Transverse colon (tissue), 4 donors: Measurements from ENCODE around the gene PPM1L. TPM values are rescaled to one million over a fixed set of nuclear protein-coding genes. Genes with fewer than 3 reads are reported as not detected.

Source experiments
- DNase-seq: peaks from one replicate; pipeline ENCODE4 v3.0.0-alpha.2; 2019
- H3K27ac ChIP-seq, 4 donors: fragments of 200-600 bp; sonication (generic); 2 replicates each; pipeline ENCODE4 v1.5.1; 2016 to 2018; ENCODE audit warnings: inconsistent platforms in 4 of 4
- H3K27me3 ChIP-seq: fragments of 200-600 bp; sonication (generic); 2 replicates; pipeline ENCODE4 v1.5.1; 2017; ENCODE audit warnings: inconsistent platforms
- H3K36me3 ChIP-seq, 4 donors: fragments of 200-600 bp; sonication (generic); 2 replicates each; pipeline ENCODE4 v1.5.1; 2017 to 2019; ENCODE audit warnings: inconsistent platforms in 4 of 4
- H3K4me1 ChIP-seq, 4 donors: fragments of 200-600 bp; sonication (generic); 2 replicates each; pipeline ENCODE4 v1.5.1; 2017 to 2020; ENCODE audit warnings: inconsistent platforms in 4 of 4
- H3K4me3 ChIP-seq, 4 donors: fragments of 200-600 bp; sonication (generic); 1 replicate in 1 of 4; 2 replicates in 3 of 4; pipeline versions ENCODE4 v1.5.1 to v1.6.1; 2017 to 2019; ENCODE audit warnings: inconsistent platforms in 4 of 4
- H3K9me3 ChIP-seq, 2 donors: fragments of 200-600 bp; sonication (generic); 2 replicates each; pipeline ENCODE4 v1.5.1; 2017 to 2019; ENCODE audit warnings: inconsistent platforms in 2 of 2
- CTCF ChIP-seq, 5 experiments: fragments of 200-600 bp in 3 of 5; fragments of 450-650 bp in 2 of 5; sonication (generic) in 3 of 5; IDR thresholded peaks; 1 replicate in 2 of 5; 2 replicates in 3 of 5; pipeline ENCODE4 v1.5.1; 2016 to 2017; ENCODE audit warnings: antibody characterized with exemption in 5 of 5, inconsistent platforms in 3 of 5, mild to moderate bottlenecking in 2 of 5, moderate library complexity in 1 of 5
- EP300 ChIP-seq: sonication (generic); formaldehyde crosslinking; IDR thresholded peaks from one replicate; pipeline ENCODE4 v1.6.1; 2017; ENCODE audit warnings: antibody characterized with exemption, low read depth
- POLR2A ChIP-seq: fragments of 450-650 bp; IDR thresholded peaks from one replicate; pipeline ENCODE4 v1.6.1; 2016; ENCODE audit warnings: antibody characterized with exemption, mild to moderate bottlenecking, moderate library complexity
- POLR2AphosphoS5 ChIP-seq, 3 donors: sonication (generic); formaldehyde crosslinking; IDR thresholded peaks; one replicate each; pipeline ENCODE4 v1.6.1; 2016; ENCODE audit warnings: antibody characterized with exemption in 3 of 3
- WGBS, 2 donors: methylation state at CpG; one replicate each; pipeline ENCODE4 v1.1.5; 2018; ENCODE audit warnings: low coverage in 1 of 2; 5-methylcytosine and 5-hydroxymethylcytosine counted together
- in situ Hi-C, 4 donors: fragments of 200-750 bp; cut with MboI; loops; one replicate each; pipeline versions ENCODE4 v1.15.0 to v1.15.1; 2017; ENCODE audit warnings: low sequenced_read_pairs in 3 of 4, low pct_ligation_motif_present in 1 of 4, low pct_unique_long_range_greater_than_20kb in 1 of 4
- intact Hi-C: fragments of 100-400 bp; cut with DNase I; formaldehyde crosslinking; loops from one replicate; pipeline ENCODE4 v1.15.1; 2023; ENCODE audit warnings: low total_unique reads
- total RNA-seq, 4 donors: library from RNA; depleted of rRNA; stranded (reverse); fragments of >200 nt; gene quantifications; one replicate each; pipeline ENCODE4 v1.1.0, GENCODE V29; 2016

Gene PPM1L
- total RNA-seq, 4 donors from 2014 or later = 17.2 to 35.5 (median 25.6) TPM

GRCh38 chr3:161070252-161070930, 314.4 kb downstream of the PPM1L start:
- Histone ChIP-seq H3K27me3 (no peaks in the 10 kb centered on the region), H3K9me3 (no peaks in the 10 kb centered on the region), H3K36me3 (no peaks in the 10 kb centered on the region), H3K27ac (no peak overlapping the region), H3K4me1 (no peaks in the 10 kb centered on the region), H3K4me3 (no peak overlapping the region)
- no peak for DNase-seq
- in situ Hi-C loops (no loop called here), intact Hi-C loops (no loop called here)
- TF ChIP-seq CTCF (IDR thresholded peaks at IDR 0.05) (no peak), POLR2AphosphoS5 (IDR thresholded peaks at IDR 0.05) (no peak), EP300 (no peak), POLR2A (no peak)
- WGBS, 2 donors = 74 to 90% methylated on average over 2 to 9 of the region's 9 CpGs

- no peaks in the 10 kb centered on the region for H3K36me3 ChIP-seq
- TF ChIP-seq POLR2AphosphoS5 (IDR thresholded peaks at IDR 0.05) (no peak), CTCF (IDR thresholded peaks at IDR 0.05) (no peak), POLR2A (no peak), EP300 (no peak)
- in situ Hi-C loops (no loop called here), intact Hi-C loops (no loop called here)
- H3K4me3 ChIP-seq = no peak overlapping the region
- H3K9me3 ChIP-seq = no peaks in the 10 kb centered on the region
- DNase-seq = no peak
- no peak overlapping the region for H3K27ac ChIP-seq
- no peaks in the 10 kb centered on the region for H3K27me3 ChIP-seq
- no peaks in the 10 kb centered on the region for H3K4me1 ChIP-seq
- WGBS, 2 donors = 81 to 86% methylated on average over 6 of the region's 6 CpGs
Observed at GRCh38 chr3:161070980-161071663, 315.1 kb downstream of the PPM1L start.

- H3K27me3 ChIP-seq = no peaks in the 10 kb centered on the region
- no peak for TF ChIP-seq EP300
- no peak for TF ChIP-seq POLR2A
- TF ChIP-seq POLR2AphosphoS5 (IDR thresholded peaks at IDR 0.05) = no peak
- no peak for TF ChIP-seq CTCF (IDR thresholded peaks at IDR 0.05)
- no peaks in the 10 kb centered on the region for H3K4me1 ChIP-seq
- 91 to 100% methylated on average over 1 of the region's 1 CpG for WGBS, 2 donors
- intact Hi-C loops (no loop called here), in situ Hi-C loops (no loop called here)
- no peak overlapping the region for H3K27ac ChIP-seq
- H3K9me3 ChIP-seq = no peaks in the 10 kb centered on the region
- H3K4me3 ChIP-seq = no peak overlapping the region
- no peak for DNase-seq
- H3K36me3 ChIP-seq = no peaks in the 10 kb centered on the region
Observed at GRCh38 chr3:161072211-161072621, 316.2 kb downstream of the PPM1L start.

- in situ Hi-C loops = no loop called here
- TF ChIP-seq EP300 = no peak
- TF ChIP-seq POLR2A = no peak
- no peak for TF ChIP-seq CTCF (IDR thresholded peaks at IDR 0.05)
- no peak for TF ChIP-seq POLR2AphosphoS5 (IDR thresholded peaks at IDR 0.05)
- DNase-seq = no peak
- intact Hi-C loops = no loop called here
- Histone ChIP-seq H3K27me3 (no peaks in the 10 kb centered on the region), H3K36me3 (no peaks in the 10 kb centered on the region), H3K9me3 (no peaks in the 10 kb centered on the region), H3K4me3 (no peak overlapping the region), H3K27ac (no peak overlapping the region), H3K4me1 (no peaks in the 10 kb centered on the region)
Observed at GRCh38 chr3:161072751-161073150, 316.7 kb downstream of the PPM1L start.
